ENCODE results near the gene ARL3. TPM values are rescaled to one million over a fixed set of nuclear protein-coding genes. Genes with fewer than 3 reads are reported as not detected.
A peak's percentile ranks its signal among the peaks of the same experiment; 100 is the strongest.
"Not testable (repeated sequence)": the region's sequence is repeated elsewhere in the genome, so short reads cannot be mapped to it uniquely, and the experiment has no call there.

ARL3 gene
- 14.1 TPM for total RNA-seq
- long read RNA-seq, transcript ARL3-201 (6 exons, 3,844 nt): major isoform, 24 of 26 reads
- long read RNA-seq, partial matches to known transcripts: 1 of 26 reads
- long read RNA-seq, other reads (novel, unspliced or antisense): 1 of 26 reads

- intact Hi-C loops (cut with DNase I): no loop called here
- DNase-seq: peak; percentile 99
- peak; percentile 97 for ATAC-seq (ENCODE audit: poor library complexity)
These were observed at the start of gene ARL3 for GRCh38 chr10:102713814-102714620. TSS of gene ARL3 (minus strand) at chr10:102714397. CDS start at chr10:102714275, 122 bp downstream.

DNA sequence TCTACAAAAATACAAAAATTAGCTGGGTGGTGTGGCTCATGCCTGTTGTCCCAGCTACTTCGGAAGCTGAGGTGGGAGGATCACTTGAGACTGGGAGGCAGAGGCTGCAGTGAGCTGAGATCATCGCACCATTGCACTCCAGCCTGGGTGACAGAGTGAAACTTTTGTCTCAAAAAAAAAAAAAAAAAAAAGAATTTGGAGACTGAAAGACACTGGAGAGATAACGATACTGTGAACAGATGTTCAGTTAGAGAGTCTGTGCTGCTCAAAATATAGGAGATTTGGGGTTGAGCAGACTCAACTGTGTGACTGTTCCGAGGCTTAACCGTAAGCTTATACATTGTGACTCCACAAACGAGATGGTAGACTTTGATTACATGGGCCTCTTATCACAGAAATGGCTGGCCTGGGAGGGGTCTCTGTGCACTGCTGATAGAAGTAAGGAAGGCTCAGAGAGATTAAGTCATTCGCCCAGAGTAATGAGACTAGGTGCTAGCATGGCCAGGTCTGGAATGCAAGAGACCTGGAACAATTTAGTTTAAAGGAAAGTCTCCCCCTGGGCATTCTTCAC lies 48.9 kb upstream of the ARL3 start:
- DNase-seq: no peak
- intact Hi-C loops (cut with DNase I): no loop called here
- ATAC-seq (ENCODE audit: poor library complexity): peak; percentile 66

DNA sequence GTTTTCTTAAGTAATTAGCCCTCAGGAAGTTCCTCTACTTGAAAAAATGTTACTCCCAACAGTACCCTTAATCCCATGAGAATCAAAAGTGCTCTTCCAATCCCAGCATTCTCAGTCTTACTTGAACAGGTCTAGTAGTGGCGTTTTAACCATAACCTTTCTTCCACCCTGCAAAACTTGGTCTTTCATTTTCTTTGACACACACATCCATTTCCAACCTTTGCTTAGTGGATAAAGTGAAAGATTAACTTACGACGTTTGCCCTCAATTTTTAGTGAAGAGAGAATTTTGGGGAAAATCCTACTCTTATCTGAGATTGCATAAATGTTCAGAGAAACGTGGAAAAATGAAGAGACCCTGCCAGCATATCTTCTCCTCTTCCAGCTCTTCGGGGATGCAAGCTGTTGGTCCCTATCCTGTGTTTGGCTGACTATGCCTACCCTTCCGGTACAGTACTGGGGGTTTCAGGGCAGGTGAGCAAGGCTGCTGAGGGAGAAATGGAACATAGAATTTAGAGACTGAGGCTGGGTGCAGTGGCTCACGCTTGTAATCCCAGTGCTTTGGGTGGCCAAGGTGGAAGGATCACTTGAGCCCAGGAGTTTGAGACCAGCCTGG lies 48.3 kb upstream of the ARL3 start:
- ATAC-seq (ENCODE audit: poor library complexity): peak; percentile 45
- DNase-seq: no peak
- intact Hi-C loops (cut with DNase I): no loop called here

DNA sequence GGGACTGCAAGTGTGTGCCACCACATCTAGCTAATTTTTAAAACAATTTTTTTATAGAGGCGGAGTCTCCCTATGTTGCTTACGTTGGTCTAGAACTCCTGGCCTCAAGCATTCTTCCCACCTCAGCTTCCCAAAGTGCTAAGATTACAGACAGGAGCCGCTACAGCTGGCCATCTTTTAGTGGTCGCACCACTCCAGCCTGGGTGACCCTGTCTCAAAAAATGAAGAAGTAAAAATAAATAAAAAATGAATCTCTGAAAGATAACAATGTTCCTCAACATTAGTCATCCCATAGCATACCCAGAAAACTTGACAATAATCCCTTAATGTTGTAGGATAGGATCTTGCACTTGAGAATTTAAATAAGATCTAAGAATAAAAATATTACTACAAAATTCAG lies 47.8 kb upstream of the ARL3 start:
- intact Hi-C loops (cut with DNase I): no loop called here
- ATAC-seq (ENCODE audit: poor library complexity) (no peak), DNase-seq (no peak)

DNA sequence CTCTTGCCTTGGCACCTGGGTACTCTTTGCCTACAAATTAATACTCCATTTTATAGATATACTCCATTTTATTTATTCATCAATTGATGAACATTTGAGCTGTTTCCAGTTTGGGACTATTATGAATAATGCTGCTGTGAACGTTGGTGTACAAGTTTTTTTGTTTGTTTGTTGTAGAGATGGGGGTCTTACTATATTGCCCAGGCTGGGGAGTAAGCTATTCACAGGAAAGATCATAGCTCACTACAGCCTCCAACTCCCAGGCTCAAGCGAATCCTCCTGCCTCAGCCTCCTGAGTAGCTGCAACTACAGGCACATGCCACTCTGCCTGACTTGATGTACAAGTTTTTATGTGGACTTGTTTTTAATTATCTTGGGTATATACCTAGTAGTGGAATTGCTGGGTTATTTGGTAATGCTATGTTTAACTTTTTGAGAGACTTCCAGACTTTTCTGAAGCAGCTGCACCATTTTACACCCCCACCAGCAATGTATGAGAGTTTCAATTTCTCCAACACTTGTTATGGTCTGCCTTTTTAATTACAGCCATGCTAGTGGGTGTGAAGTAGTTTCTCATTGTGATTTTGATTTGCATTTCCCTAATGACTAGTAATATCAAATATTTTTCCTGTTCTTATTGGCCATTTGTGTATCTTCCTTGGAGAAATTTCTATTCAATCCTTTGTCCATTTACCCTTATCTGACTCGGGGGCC lies 45.5 kb upstream of the ARL3 start:
- ATAC-seq (ENCODE audit: poor library complexity): no peak
- intact Hi-C loops (cut with DNase I): no loop called here
- no peak for DNase-seq

- ATAC-seq (ENCODE audit: poor library complexity); intact Hi-C loops (cut with DNase I); DNase-seq: not testable (repeated sequence)
These were observed 44.7 kb upstream of the ARL3 start for GRCh38 chr10:102758933-102759262.

- intact Hi-C loops (cut with DNase I): no loop called here
- DNase-seq: no peak
- ATAC-seq (ENCODE audit: poor library complexity): no peak
These were observed 44.2 kb upstream of the ARL3 start for GRCh38 chr10:102758240-102758932.

GRCh38 chr10:102757323-102757722 lies 43.1 kb upstream of the ARL3 start:
- intact Hi-C loops (cut with DNase I): no loop called here
- ATAC-seq (ENCODE audit: poor library complexity) (no peak), DNase-seq (no peak)

GRCh38 chr10:102753718-102754117 lies 39.5 kb upstream of the ARL3 start:
- intact Hi-C loops (cut with DNase I): loop anchor here (5.0 kb wide), 1 partner anchor 49 kb away; no protein-coding TSS in a partner anchor
- ATAC-seq (ENCODE audit: poor library complexity) (no peak), DNase-seq (no peak)

GRCh38 chr10:102752934-102753664 lies 38.9 kb upstream of the ARL3 start:
- ATAC-seq (ENCODE audit: poor library complexity) (peak; percentile 86), DNase-seq (no peak)
- intact Hi-C loops (cut with DNase I): loop anchor here (5.0 kb wide), 1 partner anchor 49 kb away; no protein-coding TSS in a partner anchor

GRCh38 chr10:102752266-102752930 lies 38.2 kb upstream of the ARL3 start:
- ATAC-seq (ENCODE audit: poor library complexity) (peak; percentile 32), DNase-seq (no peak)
- intact Hi-C loops (cut with DNase I): loop anchor here (5.0 kb wide), 1 partner anchor 50 kb away; no protein-coding TSS in a partner anchor

DNA sequence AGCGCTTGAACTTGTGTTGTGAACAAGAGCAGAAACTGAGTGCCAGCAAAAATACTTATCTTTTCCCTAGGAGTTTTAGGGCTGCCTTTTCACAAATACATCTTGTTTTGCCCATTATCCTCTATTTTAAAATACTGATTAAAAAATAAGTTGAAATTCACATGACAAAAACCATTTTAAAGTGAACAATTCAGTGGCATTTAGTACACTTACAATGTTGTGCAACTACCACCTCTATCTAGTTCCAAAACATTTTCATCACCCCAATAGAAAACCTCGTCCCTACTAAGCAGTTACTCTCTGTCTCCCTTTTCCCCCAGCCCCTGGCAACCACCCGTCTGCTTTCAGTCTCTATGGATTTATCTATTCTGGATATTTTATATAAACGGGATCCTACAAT lies 31.0 kb upstream of the ARL3 start:
- intact Hi-C loops (cut with DNase I): no loop called here
- no peak for ATAC-seq (ENCODE audit: poor library complexity)

GRCh38 chr10:102744374-102745051 lies 30.3 kb upstream of the ARL3 start:
- peak; percentile 47 for DNase-seq
- intact Hi-C loops (cut with DNase I): no loop called here
- ATAC-seq (ENCODE audit: poor library complexity): peak; percentile 4

More for the DNA sequence above, 31.0 kb upstream of the ARL3 start:
- no peak for DNase-seq

GRCh38 chr10:102743588-102744373 lies 29.6 kb upstream of the ARL3 start, which contains the start of gene WBP1L:
TSS of gene WBP1L (plus strand) at chr10:102743948. CDS start at chr10:102744054, 106 bp downstream.
- ATAC-seq (ENCODE audit: poor library complexity): peak; percentile 98
- DNase-seq: peak; percentile 96
- intact Hi-C loops (cut with DNase I): no loop called here

- DNase-seq (no peak), ATAC-seq (ENCODE audit: poor library complexity) (no peak)
- intact Hi-C loops (cut with DNase I): no loop called here
These were observed 28.9 kb upstream of the ARL3 start for GRCh38 chr10:102743078-102743587.

GRCh38 chr10:102742313-102742712 lies 28.1 kb upstream of the ARL3 start:
- intact Hi-C loops (cut with DNase I); DNase-seq: not testable (repeated sequence)

More at GRCh38 chr10:102742313-102742712, 28.1 kb upstream of the ARL3 start:
- not testable (repeated sequence) for ATAC-seq (ENCODE audit: poor library complexity)

Measured in Right ventricle myocardium superior (tissue), 1 donor.